NAMALWA (cell line): ENCODE data around the gene UBE4A.

Source experiments
- DNase-seq: peaks from one replicate; pipeline ENCODE4 v3.0.0-alpha.2; 2015; ENCODE audit warnings: low spot score

Gene UBE4A

GRCh38 chr11:118359295-118359958, at the start of gene UBE4A:
Gene UBE4A, plus strand, starts transcription at chr11:118359600. Its CDS starts 5,481 bp downstream, at chr11:118365081.
- peak; percentile 97 for DNase-seq

- DNase-seq = no peak
Measured at GRCh38 chr11:118310271-118310670, 49.1 kb upstream of the UBE4A start.

DNA sequence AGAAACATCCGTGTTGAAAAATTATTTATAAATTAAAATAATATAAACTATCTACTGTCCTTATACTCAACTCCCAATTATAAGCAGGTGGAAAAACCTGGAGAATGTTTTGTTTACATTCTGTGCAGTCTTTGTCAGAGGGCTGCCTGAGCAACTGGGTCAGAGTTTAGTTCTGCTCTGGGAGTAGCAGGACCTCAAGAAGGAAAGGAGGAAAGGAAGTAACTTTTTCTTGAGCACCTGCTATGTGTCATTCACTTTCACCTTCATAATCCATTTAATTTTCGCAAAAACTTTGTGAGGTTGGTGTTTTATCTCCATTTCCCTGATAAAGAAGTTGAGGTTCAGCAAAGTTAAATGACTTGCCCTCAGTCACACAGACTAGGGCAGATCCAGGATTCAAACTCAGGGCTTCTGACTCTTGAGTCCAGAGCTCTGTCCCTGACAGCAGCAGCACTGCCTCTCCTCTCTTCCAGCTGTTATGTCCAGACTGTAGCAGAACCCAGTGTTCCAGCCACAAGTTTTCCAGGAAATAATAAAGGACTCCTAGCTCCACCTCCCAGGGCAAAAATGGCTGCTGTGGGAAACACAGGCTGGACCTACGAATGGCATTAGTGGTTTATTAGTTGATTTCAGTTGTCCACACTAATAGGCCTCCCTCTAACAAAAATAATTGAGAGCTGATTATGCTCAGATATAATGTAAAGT, 48.5 kb upstream of the UBE4A start:
- DNase-seq = no peak

- DNase-seq = no peak
Measured at GRCh38 chr11:118311518-118311917, 47.9 kb upstream of the UBE4A start.

DNA sequence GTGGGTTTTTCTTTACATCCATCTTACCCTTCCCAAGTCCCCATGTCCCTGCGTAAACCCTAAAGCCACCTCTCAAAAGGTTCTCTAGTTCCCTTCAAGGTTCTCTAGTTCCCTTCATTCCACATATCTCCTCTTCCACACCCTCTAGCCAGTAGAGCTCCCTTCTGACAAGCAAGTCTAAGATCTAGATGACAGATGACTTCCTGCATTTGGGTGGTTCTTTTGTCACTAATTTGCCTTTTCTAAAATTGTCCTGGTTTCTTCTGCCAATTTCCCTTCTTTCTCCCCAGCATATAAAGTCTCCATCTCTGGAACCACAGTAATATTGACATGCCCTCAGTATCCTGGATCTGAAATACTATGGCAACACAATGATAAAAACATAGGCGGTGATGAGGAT, 47.1 kb upstream of the UBE4A start:
- no peak for DNase-seq

GRCh38 chr11:118313242-118313641, 46.2 kb upstream of the UBE4A start:
- no peak for DNase-seq

- DNase-seq = no peak
Measured at GRCh38 chr11:118314988-118315411, 44.4 kb upstream of the UBE4A start.

DNA sequence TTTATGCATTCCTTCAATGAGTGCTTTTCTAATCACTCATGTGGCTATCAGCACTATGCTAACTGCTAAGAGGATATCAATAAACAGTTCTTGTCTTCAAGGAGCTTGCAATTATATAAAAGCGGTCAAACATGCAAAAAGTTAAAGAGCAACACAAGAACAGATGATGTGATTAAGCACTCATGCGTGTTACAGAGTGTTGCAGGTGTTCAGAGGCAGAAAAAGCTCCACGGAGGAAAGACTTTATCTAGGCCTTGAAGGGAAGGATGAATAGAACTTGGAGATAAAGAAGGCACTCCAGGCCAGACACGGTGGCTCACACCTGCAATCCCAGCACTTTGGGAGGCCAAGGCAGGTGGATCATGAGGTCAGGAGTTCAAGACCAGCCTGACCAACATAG, 41.3 kb upstream of the UBE4A start:
- DNase-seq = peak; percentile 54

DNA sequence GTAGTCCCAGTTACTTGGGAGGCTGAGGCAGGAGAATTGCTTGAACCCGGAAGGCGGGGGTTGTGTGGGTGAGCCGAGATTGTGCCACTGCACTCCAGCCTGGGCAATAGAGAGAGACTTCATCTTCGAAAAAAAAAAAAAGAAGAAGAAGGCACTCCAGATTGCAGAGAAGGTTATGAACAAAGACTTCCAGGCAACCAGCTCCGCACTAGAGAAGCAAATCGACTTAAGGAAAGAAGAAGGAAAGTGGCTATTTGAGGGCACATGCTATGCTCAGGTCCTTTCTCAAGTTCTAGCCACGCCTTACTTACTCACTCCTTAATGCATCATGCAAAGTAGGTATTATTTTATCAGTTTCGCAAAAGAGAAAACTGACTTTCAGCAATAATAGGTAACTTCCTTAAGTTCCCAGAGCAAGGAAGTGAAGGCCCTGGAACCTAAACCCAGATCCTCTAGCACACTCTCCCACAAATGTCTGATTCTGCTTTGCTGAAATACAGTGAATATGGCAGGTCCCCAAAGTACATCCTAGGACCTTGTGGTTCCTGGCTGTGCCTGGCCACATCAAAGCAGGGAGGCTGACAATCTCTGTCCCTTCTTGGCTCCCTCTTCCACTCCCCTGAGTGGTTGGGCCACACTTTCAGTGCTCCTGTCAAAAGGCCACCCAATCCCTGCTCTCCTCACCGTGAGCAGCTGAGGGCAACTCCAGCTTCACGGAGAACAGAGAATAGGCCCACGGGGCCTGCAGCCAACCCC, 40.6 kb upstream of the UBE4A start:
- no peak for DNase-seq

DNA sequence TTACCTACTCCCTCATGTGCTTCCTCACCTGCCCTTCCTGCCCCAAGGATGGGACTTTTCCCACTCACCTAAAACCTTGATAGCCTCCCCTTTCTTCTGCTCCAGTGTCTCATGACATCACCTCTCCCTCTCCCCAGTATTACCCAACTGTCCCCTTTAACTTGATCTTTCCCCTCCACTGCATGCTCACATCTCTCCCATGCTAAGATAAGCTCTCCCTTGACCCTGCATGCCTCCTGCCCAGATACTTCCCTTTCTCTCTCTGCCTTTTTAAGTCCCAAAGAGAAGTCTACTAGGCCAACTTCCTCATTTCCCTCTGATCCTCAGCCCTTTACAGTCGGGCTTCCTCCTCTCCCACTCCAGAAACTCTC, 40.1 kb upstream of the UBE4A start:
- DNase-seq = no peak

- no peak for DNase-seq
Measured at GRCh38 chr11:118320515-118320914, 38.9 kb upstream of the UBE4A start.

- DNase-seq = no peak
Measured at GRCh38 chr11:118321386-118322082, 37.9 kb upstream of the UBE4A start.

DNA sequence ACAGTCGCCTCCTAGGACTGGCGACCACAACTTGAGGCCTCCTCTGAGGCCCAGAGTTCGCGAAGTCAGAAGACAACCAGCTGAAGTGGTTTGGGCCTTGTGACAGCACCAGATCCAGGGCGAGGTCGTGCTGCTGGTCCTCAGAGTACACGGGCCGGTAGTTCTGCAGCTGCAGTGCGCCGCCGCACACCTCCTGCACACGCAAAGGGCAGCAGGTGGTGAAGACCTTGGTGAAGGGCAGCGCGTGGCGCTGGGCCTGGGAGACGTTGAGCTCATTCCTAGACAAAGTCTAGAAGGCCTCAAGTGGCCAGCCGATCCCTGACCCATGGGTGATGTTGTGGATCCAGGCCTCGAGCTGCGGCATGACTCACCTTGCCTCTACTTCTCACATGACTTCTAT, 36.7 kb upstream of the UBE4A start:
- no peak for DNase-seq

GRCh38 chr11:118325283-118325682, 34.1 kb upstream of the UBE4A start:
- DNase-seq = no peak

GRCh38 chr11:118328745-118329144, 30.7 kb upstream of the UBE4A start:
- no peak for DNase-seq

DNA sequence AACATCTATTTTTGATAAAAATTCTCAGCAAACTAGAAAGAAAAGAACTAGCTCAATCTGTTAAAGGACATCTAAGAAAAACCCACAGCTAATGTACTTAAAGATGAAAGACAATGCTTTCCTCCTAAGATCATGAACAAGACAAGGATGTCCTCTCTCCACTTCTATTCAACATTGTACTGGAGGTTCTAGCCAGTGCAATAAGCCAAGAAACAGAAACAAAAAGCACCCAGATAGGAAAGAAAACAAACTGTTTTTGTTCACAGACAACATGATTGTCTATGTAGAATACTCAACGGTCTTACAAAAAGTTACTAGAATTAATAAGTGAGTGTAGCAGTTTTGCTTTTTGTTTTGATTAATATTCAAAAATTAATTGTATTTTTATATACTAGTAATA, 24.7 kb upstream of the UBE4A start:
- DNase-seq = no peak

- DNase-seq = peak; percentile 56
Measured at GRCh38 chr11:118338637-118339061, 20.8 kb upstream of the UBE4A start.

- DNase-seq = no peak
Measured at GRCh38 chr11:118339281-118339961, 20.0 kb upstream of the UBE4A start.

DNA sequence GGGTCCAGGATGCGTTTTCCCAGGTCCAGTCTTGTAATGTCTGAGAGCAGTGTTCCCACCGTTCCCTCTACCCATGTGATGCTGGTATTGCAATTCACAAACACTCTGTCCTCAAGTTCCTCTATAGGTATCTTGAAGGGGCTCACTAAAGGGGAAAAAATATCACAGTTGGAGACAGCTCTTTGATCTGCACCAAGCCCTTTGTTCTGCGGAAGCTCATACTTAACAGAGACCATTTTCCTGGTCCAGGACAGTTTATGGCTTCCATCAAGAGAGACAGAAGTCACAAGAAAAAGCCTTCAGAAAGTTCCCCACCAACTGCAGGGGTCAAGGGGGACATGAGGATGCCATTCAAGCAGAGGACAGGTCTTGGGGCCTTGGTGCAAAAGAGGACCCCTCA, 19.0 kb upstream of the UBE4A start:
- DNase-seq = no peak

- no peak for DNase-seq
Measured at GRCh38 chr11:118341261-118341660, 18.1 kb upstream of the UBE4A start.

DNA sequence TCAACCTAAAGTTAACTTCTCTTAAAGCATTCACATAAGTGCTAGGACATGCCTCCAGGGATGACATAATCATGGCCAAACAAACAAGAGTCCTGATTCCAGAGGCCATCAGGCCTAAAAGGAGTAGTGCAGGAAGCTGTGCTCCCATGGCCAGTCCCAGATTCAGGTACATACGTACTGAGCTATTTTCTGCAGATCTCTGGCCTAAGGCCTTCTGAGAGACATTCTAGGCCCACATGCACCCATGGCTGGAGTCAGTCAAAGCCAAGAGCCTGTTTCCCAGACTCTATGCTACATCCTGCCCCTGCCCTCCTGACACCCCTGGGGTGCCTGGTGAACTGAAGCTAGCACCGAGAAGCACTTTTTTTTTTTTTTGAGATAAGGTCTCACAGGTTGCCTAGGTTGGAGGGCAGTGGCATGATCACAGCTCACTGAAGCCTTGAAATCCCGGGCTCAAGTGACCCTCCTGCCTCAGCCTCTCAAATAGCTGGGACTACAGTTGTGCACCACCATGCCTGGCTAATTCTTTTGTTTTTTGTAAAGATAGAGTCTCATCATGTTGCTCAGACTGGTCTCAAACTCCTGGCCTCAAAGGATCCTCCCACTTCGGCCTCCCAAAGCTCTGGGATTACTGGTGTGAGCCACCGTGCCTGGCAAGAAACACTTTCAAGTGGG, 17.4 kb upstream of the UBE4A start:
- DNase-seq = no peak
